GM19193 (cell line): ENCODE measurements around the gene DONSON.

Source experiments
- POLR2A ChIP-seq: IDR thresholded peaks from 4 replicates; pipeline ENCODE4 v1.6.1; 2011; ENCODE audit not compliant: insufficient read depth, insufficient read length; ENCODE audit errors: extremely low read depth

The DONSON gene

GRCh38 chr21:33549848-33550771 lies 38.4 kb downstream of the DONSON start:
- TF ChIP-seq POLR2A: no peak

GRCh38 chr21:33546086-33546485 lies 42.4 kb downstream of the DONSON start:
- no peak for TF ChIP-seq POLR2A

- no peak for TF ChIP-seq POLR2A
Measured at GRCh38 chr21:33544451-33545195, 43.9 kb downstream of the DONSON start.

GRCh38 chr21:33543505-33544129 lies 44.9 kb downstream of the DONSON start:
- no peak for TF ChIP-seq POLR2A

GRCh38 chr21:33542640-33543504 lies 45.6 kb downstream of the DONSON start, which contains the start of gene SON:
Gene SON, plus strand, starts transcription at chr21:33543038. Its CDS starts 55 bp downstream, at chr21:33543093.
- TF ChIP-seq POLR2A: peak; percentile 85

- TF ChIP-seq POLR2A: peak; percentile 72
Measured at GRCh38 chr21:33541756-33542639, 46.5 kb downstream of the DONSON start, which contains the start of gene GART. Gene GART, minus strand, starts transcription at chr21:33542117. Its CDS starts 2,802 bp downstream, at chr21:33539315.

GRCh38 chr21:33541105-33541711 lies 47.3 kb downstream of the DONSON start:
- no peak for TF ChIP-seq POLR2A

GRCh38 chr21:33540711-33541104 lies 47.8 kb downstream of the DONSON start:
- TF ChIP-seq POLR2A: no peak

GRCh38 chr21:33539616-33540015 lies 48.9 kb downstream of the DONSON start:
- TF ChIP-seq POLR2A: no peak

- TF ChIP-seq POLR2A: no peak
Measured at GRCh38 chr21:33537212-33537611, 51.3 kb downstream of the DONSON start.

GRCh38 chr21:33531007-33531406 lies 57.5 kb downstream of the DONSON start:
- TF ChIP-seq POLR2A: no peak
